Brain microvascular endothelial cell (primary cell): ENCODE data around the gene PGLYRP2.
A peak's percentile ranks its signal among the peaks of the same experiment; 100 is the strongest.

Experiments
- DNase-seq: peaks from one replicate; pipeline ENCODE4 v3.0.0-alpha.2; 2020
- H3K27ac ChIP-seq: fragments of 250-450 bp; sonication (Bioruptor Pico); 2 replicates; pipeline ENCODE4 v1.5.1; 2020; ENCODE audit warnings: mild to moderate bottlenecking, moderate library complexity
- H3K27me3 ChIP-seq: fragments of 250-450 bp; sonication (Bioruptor Pico); replicated peaks from 2 replicates; pipeline ENCODE4 v1.5.1; 2020; ENCODE audit warnings: mild to moderate bottlenecking
- H3K36me3 ChIP-seq: fragments of 250-450 bp; sonication (Bioruptor Pico); replicated peaks from 2 replicates; pipeline ENCODE4 v1.5.1; 2020; ENCODE audit warnings: mild to moderate bottlenecking
- H3K4me3 ChIP-seq: 2 replicates; pipeline ENCODE4 v1.5.1; 2011; ENCODE audit warnings: low read depth, mild to moderate bottlenecking, control low read depth, low read length, moderate library complexity
- in situ Hi-C: cut with HindIII; loops from 2 replicates; pipeline ENCODE4 v1.10.0; 2017; ENCODE audit warnings: low sequenced_read_pairs, low pct_ligation_motif_present
- TF ChIP-seq, protein P1 (sequence below): IDR thresholded peaks from 2 replicates; pipeline ENCODE4 v1.5.1; 2011; ENCODE audit warnings: low read depth, mild to moderate bottlenecking, moderate library complexity, low read length, control low read depth, inconsistent platforms; ENCODE audit errors: missing control alignments

The PGLYRP2 gene

DNA sequence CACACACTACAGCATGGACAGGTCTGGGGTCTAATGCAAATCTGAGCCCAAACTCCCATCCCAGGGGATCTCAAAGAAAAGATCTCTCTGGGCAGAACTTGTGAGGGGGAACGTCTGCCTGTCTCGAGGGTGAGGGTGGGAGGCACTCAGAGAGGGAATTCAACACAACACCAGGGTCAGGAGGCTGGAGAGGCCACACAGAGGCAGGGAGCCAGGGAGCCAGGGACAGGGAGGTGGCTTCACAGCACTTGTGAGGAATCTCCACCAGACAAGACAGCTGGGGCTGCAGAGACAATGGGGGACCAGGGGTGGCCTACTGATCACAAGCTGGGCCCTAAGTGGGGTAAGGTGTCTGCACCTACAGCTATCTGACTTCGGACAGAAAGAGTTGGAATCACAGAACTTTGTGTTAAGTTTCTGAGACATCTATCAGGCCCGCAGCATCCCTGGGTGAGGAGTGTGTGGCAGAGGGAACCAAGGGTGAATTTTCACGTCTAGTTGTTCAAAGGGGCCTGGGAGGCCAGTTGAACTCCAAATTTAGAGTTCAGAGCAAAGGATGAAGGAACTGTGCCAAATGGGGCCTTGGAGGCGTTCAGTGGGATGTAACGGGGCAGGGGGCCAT, 47.8 kb downstream of the PGLYRP2 start:
- no peaks in the 10 kb centered on the region for H3K27me3 ChIP-seq
- TF ChIP-seq, protein P1, sequence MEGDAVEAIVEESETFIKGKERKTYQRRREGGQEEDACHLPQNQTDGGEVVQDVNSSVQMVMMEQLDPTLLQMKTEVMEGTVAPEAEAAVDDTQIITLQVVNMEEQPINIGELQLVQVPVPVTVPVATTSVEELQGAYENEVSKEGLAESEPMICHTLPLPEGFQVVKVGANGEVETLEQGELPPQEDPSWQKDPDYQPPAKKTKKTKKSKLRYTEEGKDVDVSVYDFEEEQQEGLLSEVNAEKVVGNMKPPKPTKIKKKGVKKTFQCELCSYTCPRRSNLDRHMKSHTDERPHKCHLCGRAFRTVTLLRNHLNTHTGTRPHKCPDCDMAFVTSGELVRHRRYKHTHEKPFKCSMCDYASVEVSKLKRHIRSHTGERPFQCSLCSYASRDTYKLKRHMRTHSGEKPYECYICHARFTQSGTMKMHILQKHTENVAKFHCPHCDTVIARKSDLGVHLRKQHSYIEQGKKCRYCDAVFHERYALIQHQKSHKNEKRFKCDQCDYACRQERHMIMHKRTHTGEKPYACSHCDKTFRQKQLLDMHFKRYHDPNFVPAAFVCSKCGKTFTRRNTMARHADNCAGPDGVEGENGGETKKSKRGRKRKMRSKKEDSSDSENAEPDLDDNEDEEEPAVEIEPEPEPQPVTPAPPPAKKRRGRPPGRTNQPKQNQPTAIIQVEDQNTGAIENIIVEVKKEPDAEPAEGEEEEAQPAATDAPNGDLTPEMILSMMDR = no peak
- in situ Hi-C loops = no loop called here
- DNase-seq = no peak
- peaks cover 12% of the 10 kb centered on the region for H3K36me3 ChIP-seq
- no peak overlapping the region for H3K27ac ChIP-seq
- H3K4me3 ChIP-seq = peak overlapping the region; percentile 82

DNA sequence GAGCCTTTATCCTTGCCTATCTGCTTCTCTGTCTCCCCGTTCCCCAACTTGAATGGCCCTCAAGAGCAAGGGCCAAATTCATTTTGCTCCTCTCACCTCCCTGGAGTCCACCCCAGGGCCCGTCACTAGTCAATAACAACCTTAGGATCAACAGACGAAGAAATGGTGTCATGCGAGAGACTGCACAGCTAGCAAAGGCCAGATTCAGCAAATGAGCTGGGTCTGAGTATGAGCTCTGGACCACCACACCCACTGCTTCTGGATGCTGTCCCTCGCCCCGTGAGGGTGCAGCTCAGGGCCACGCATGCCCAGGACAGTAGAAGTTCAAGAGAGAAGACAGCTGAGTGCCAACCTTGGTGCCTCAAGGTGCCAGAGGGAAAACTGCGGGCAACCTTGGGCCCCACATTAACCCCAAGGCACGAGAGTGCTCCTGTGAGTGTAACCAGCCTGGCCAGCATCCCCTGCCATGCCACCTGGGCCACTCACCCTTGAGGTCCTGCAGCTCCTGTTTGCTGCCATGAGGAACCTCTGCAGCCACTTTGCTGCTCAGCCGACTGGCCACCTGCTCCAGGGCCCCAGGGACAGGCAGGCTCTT, 48.7 kb downstream of the PGLYRP2 start:
- DNase-seq = no peak
- no peaks in the 10 kb centered on the region for H3K27me3 ChIP-seq
- H3K4me3 ChIP-seq = no peak overlapping the region
- no peak overlapping the region for H3K27ac ChIP-seq
- TF ChIP-seq, protein P1 = no peak
- in situ Hi-C loops = no loop called here
- H3K36me3 ChIP-seq = peaks cover 19% of the 10 kb centered on the region

DNA sequence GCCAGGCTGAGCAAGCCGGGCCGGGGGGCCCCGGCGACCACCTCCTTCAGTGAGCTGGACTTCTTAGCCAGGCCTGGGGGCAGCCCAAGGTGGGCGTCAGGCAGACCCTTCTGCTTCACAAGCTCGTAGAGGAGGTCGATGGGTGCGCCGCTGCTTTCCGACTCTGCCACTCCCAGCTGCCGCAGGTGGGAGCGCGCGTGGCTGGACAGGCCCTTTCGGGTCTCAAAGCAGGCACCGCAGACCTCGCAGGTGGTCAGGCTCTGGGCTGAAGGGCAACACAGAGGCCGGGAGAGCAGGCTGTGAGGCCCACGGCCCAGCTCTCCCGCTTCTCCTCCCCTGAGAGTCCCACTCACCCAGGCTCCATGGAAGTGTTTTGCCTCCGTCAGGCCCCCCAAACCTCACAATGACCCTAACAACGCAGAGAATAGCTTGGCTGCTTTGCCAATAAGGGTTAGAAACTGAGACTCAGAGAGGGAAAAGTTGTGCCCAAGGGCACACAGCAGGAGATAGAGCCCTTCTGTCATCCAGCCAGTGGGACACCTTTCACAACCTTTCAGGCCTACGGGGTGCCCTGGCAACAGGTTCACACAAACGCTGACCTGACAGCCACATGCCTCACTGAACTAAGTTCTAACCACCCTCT, 49.4 kb downstream of the PGLYRP2 start:
- in situ Hi-C loops = no loop called here
- H3K4me3 ChIP-seq = no peak overlapping the region
- DNase-seq = no peak
- no peaks in the 10 kb centered on the region for H3K27me3 ChIP-seq
- peaks cover 23% of the 10 kb centered on the region for H3K36me3 ChIP-seq
- no peak overlapping the region for H3K27ac ChIP-seq
- TF ChIP-seq, protein P1 = no peak

DNA sequence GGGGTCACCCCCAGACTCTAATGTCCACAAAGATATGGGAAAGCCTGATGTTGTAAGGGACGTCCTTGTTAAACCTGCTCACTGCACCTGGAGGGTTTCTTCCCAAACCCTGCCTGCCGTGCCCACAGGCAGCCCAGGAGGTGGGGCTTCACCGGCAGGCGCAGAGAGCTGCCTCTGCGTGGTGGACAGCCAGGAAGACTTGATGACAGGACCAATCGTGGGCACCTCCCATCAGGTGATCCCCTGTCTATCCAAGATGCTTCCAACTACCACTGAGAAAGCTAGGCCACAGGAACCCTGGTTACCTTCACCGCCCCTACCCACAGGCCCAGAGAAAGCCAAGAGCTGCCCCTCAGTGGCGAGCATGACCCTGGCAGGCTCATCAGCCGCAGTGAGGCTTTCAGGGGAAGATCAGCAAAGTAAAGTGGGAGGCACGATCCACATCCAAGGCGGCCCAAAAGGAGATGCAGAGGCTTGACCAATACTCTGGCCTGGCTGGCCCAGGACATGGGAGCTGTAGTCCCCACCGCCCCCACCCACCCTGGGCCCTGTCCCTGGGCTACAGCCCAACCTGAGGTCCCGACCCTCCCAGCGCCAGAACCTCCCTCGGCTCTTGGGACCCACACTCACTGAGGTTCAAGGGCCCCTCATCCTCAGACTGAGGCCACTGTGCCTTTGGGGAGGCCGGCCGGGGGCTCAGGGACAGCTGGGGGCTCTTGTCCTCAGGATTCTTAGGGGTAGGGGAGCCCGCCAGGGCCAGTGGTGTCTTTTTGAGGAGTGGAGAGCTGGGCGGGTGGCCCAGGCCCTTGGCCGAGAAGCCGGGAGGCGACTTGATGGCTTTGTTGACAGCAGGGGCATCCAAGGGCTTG, 50.1 kb downstream of the PGLYRP2 start:
- peaks cover 29% of the 10 kb centered on the region for H3K36me3 ChIP-seq

DNA sequence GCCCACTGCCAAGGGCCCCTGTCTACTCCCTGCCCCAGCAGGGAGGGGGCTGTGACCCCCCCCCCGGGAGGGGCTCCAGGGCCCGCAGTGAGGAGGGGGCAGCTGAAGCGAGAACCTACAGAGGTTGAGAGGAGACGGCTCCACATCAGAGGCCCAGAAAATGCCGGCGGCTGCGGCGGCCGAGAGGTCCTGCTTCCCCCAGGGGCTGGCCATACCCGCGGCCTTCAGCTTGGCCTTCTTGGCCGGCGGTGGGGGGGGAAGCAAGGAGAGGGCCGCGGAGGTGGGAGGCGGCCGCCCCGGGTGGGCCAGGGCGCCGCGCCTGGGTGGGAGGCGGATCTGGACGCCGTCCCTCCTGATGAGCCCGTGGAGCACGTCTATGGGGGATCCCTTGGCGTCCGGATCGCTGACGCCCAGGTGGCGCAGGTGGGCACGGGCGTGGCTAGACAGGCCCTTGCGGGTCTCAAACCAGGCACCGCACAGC, 51.3 kb downstream of the PGLYRP2 start:
- in situ Hi-C loops = no loop called here
- H3K36me3 ChIP-seq = peaks cover 41% of the 10 kb centered on the region
- no peak overlapping the region for H3K4me3 ChIP-seq
- H3K27ac ChIP-seq = no peak overlapping the region
- H3K27me3 ChIP-seq = no peaks in the 10 kb centered on the region
- DNase-seq = no peak
- TF ChIP-seq, protein P1 = no peak

More for the DNA sequence above, 50.1 kb downstream of the PGLYRP2 start:
- no peak overlapping the region for H3K4me3 ChIP-seq
- H3K27ac ChIP-seq = no peak overlapping the region
- H3K27me3 ChIP-seq = no peaks in the 10 kb centered on the region
- no peak for DNase-seq
- TF ChIP-seq, protein P1 = no peak
- in situ Hi-C loops = no loop called here
